Loucy (cell line): ENCODE measurements around the gene SLC38A10.

Experiments used
- H2AFZ ChIP-seq: fragments of 200-600 bp; sonication (generic); 2 replicates; pipeline ENCODE4 v1.6.0; 2016; ENCODE audit warnings: antibody characterized with exemption, mild to moderate bottlenecking, low read length, moderate library complexity
- H3F3A ChIP-seq: fragments of 200-600 bp; 2 replicates; pipeline ENCODE4 v1.6.0; 2016; ENCODE audit warnings: antibody characterized with exemption, low read depth, mild to moderate bottlenecking
- H3K27me3 ChIP-seq: fragments of 200-600 bp; sonication (generic); 2 replicates; pipeline ENCODE4 v1.6.1; 2014; ENCODE audit warnings: low read length, mild to moderate bottlenecking; ENCODE audit not compliant: insufficient read depth, poor library complexity, severe bottlenecking
- H3K36me3 ChIP-seq: fragments of 200-600 bp; sonication (generic); 2 replicates; pipeline ENCODE4 v1.6.1; 2016; ENCODE audit warnings: low read length; ENCODE audit not compliant: insufficient read depth
- H3K4me1 ChIP-seq: fragments of 200-600 bp; sonication (generic); 2 replicates; pipeline ENCODE4 v1.5.1; 2014; ENCODE audit warnings: low read length, mild to moderate bottlenecking; ENCODE audit not compliant: insufficient read depth, poor library complexity, severe bottlenecking
- H3K4me2 ChIP-seq: fragments of 200-600 bp; sonication (generic); 2 replicates; pipeline ENCODE4 v1.6.0; 2014; ENCODE audit warnings: antibody characterized with exemption, low read length, low read depth, mild to moderate bottlenecking; ENCODE audit not compliant: poor library complexity, severe bottlenecking
- H3K4me3 ChIP-seq: fragments of 200-600 bp; sonication (generic); 2 replicates; pipeline ENCODE4 v1.5.1; 2014; ENCODE audit warnings: low read length, mild to moderate bottlenecking, mixed read lengths; ENCODE audit not compliant: poor library complexity, severe bottlenecking
- H3K79me2 ChIP-seq: fragments of 200-600 bp; sonication (generic); 2 replicates; pipeline ENCODE4 v1.6.1; 2014; ENCODE audit warnings: low read length; ENCODE audit not compliant: insufficient read depth
- H3K9ac ChIP-seq: fragments of 200-600 bp; sonication (generic); 2 replicates; pipeline ENCODE4 v1.6.0; 2014; ENCODE audit warnings: mild to moderate bottlenecking, low read depth, low read length, moderate library complexity; ENCODE audit not compliant: poor library complexity, severe bottlenecking
- H3K9me2 ChIP-seq: fragments of 200-600 bp; sonication (generic); replicated peaks from 2 replicates; pipeline ENCODE4 v1.6.1; 2016; ENCODE audit warnings: low read depth, low read length, mixed read lengths
- H3K9me3 ChIP-seq: fragments of 200-600 bp; sonication (generic); 2 replicates; pipeline ENCODE4 v1.6.1; 2014; ENCODE audit warnings: mild to moderate bottlenecking, antibody characterized with exemption, low read length, low read depth; ENCODE audit not compliant: insufficient read depth
- H4K20me1 ChIP-seq: fragments of 200-600 bp; sonication (generic); 2 replicates; pipeline ENCODE4 v1.6.0; 2014; ENCODE audit warnings: antibody characterized with exemption, low read length, mild to moderate bottlenecking; ENCODE audit not compliant: insufficient read depth, poor library complexity, severe bottlenecking
- EZH2phosphoT487 ChIP-seq: fragments of 200-600 bp; IDR thresholded peaks from 2 replicates; pipeline ENCODE4 v1.6.1; 2018; ENCODE audit warnings: antibody characterized with exemption, mild to moderate bottlenecking, moderate library complexity, borderline replicate concordance
- TF ChIP-seq, protein P1 (sequence below): fragments of 200-600 bp; sonication (generic); conservative IDR thresholded peaks from 2 replicates; pipeline ENCODE4 v1.5.1; 2014; ENCODE audit warnings: mild to moderate bottlenecking, antibody characterized with exemption, low read length

SLC38A10 gene

DNA sequence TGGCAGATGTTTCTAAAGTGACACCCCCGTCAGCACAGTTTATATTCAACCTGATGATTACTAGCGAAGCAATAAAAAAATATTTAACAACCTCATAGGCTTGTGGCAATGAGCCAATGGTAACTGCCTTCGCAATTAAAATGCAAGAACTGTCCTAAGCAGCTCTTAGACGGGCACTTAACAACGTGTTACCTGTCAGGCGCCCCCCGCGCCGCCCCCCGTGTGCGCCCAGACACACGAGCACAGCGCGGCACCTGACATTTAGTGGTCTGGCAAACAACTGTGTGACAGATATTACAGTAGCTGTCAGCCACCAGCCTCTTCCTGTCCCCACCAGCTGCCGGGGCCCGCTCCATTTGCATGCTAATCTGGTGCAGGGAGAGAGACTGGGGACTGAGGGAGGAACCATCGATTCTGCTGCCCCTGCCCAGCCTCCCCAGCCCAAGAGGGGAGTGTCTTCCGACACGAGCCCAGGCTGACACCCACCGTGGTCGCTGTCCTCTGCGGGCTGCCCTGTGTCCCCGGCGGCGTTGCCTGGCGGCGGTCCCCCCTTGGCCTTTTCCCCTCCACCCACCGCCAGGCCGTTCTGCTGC lies 43.3 kb downstream of the SLC38A10 start:
- H3K9me2 ChIP-seq, result no peaks in the 10 kb centered on the region
- H3K79me2 ChIP-seq, result peaks cover 9% of the 10 kb centered on the region; the same call in 1 of the 2 replicates
- no peak for TF ChIP-seq EZH2phosphoT487
- TF ChIP-seq, protein P1, sequence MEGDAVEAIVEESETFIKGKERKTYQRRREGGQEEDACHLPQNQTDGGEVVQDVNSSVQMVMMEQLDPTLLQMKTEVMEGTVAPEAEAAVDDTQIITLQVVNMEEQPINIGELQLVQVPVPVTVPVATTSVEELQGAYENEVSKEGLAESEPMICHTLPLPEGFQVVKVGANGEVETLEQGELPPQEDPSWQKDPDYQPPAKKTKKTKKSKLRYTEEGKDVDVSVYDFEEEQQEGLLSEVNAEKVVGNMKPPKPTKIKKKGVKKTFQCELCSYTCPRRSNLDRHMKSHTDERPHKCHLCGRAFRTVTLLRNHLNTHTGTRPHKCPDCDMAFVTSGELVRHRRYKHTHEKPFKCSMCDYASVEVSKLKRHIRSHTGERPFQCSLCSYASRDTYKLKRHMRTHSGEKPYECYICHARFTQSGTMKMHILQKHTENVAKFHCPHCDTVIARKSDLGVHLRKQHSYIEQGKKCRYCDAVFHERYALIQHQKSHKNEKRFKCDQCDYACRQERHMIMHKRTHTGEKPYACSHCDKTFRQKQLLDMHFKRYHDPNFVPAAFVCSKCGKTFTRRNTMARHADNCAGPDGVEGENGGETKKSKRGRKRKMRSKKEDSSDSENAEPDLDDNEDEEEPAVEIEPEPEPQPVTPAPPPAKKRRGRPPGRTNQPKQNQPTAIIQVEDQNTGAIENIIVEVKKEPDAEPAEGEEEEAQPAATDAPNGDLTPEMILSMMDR, result no peak
- no peak overlapping the region for H3K9ac ChIP-seq
- H3F3A ChIP-seq, result no peaks in the 10 kb centered on the region
- peaks cover 17% of the 10 kb centered on the region; the same call in 1 of the 2 replicates for H3K36me3 ChIP-seq
- peaks cover 4% of the 10 kb centered on the region for H3K4me1 ChIP-seq
- no peaks in the 10 kb centered on the region for H3K9me3 ChIP-seq
- no peaks in the 10 kb centered on the region for H4K20me1 ChIP-seq
- no peak overlapping the region for H2AFZ ChIP-seq
- peak overlapping the region; percentile 22 for H3K4me2 ChIP-seq
- H3K27me3 ChIP-seq, result no peaks in the 10 kb centered on the region
- H3K4me3 ChIP-seq, result peak overlapping the region; percentile 40

DNA sequence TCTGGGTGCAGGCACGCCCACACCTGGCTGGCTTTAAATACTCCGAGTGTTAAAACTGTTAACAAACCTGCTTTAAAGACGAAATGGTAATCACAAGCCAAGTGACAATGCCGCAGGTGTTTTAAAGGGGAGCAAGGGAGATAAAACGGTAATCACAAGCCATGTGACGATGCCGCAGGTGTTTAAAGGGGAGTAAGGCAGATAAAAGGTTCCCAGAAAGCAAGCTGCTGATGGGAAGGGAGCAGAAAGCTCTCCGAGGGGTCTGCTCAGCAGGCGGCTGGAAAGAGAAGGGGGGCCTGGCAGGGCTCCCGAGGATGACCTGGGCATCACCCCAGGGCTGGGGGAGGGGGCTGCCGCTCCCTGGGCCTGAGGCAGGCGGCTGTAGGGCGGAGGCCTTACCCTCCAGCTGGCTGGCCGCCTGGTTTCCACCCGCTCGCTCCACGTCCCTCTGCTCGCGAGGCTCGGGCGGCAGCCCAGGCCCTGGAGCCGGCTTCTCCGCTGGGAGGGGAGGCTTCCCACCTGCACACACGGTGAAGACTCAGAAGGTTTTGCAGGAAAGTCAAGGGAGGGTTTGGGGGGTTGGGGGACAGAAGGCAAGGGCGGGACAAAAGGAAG lies 43.9 kb downstream of the SLC38A10 start:
- H4K20me1 ChIP-seq, result no peaks in the 10 kb centered on the region
- H3K27me3 ChIP-seq, result no peaks in the 10 kb centered on the region
- peaks cover 4% of the 10 kb centered on the region for H3K4me1 ChIP-seq
- peak overlapping the region; percentile 40 for H3K4me3 ChIP-seq
- TF ChIP-seq EZH2phosphoT487, result no peak
- TF ChIP-seq, protein P1, result no peak
- H3K9me2 ChIP-seq, result no peaks in the 10 kb centered on the region
- H3K36me3 ChIP-seq, result peaks cover 17% of the 10 kb centered on the region; the same call in 1 of the 2 replicates
- no peak overlapping the region for H3K9ac ChIP-seq
- peaks cover 9% of the 10 kb centered on the region; the same call in 1 of the 2 replicates for H3K79me2 ChIP-seq
- no peaks in the 10 kb centered on the region for H3F3A ChIP-seq
- H3K4me2 ChIP-seq, result no peak overlapping the region
- H2AFZ ChIP-seq, result no peak overlapping the region
- H3K9me3 ChIP-seq, result no peaks in the 10 kb centered on the region

DNA sequence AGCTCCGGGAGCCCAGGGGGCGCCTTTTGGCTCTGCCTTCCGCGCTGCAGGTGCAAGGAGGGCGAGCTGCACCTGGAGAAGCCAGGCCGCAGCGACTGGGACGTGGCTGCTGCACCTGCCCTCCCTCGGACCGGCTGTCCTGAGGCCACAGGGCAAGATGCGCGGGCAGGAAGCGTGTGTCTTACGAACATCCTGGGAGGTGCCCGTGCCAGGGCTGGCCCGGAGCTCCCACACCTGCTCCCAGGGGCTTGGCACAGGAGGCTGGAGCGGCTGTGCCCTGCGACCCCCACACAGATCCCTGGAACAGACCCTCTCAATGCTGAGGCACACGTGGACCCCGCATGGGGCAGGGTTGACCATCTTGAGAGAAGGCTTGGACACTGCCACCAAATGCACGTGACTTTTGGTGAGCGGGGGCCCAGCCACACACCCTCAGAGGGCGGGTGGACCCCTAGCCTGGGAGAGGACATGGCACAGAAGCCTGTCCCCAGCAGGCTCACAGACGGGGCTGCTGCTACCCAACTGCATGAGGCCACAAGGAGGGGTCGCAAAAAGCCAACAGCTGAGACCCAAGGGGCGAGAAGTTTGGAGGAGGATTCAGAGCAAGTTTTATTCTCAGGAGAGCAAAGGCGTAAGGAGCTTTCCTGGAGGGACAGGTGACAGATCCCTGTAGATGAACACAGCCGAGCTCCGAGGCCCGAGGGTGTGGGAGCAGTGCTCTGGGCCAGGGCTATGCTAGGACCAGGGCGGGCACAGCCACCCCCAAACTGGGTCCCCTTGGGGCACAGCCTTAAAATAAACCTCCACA lies 44.6 kb downstream of the SLC38A10 start:
- peaks cover 4% of the 10 kb centered on the region for H3K4me1 ChIP-seq
- H4K20me1 ChIP-seq, result no peaks in the 10 kb centered on the region
- peak overlapping the region; percentile 40 for H3K4me3 ChIP-seq
- no peaks in the 10 kb centered on the region for H3K27me3 ChIP-seq
- H3K4me2 ChIP-seq, result no peak overlapping the region
- H3K36me3 ChIP-seq, result peaks cover 17% of the 10 kb centered on the region; the same call in 1 of the 2 replicates
- no peaks in the 10 kb centered on the region for H3K9me2 ChIP-seq
- H3K9me3 ChIP-seq, result no peaks in the 10 kb centered on the region
- no peak overlapping the region for H2AFZ ChIP-seq
- no peaks in the 10 kb centered on the region for H3F3A ChIP-seq
- TF ChIP-seq EZH2phosphoT487, result no peak
- TF ChIP-seq, protein P1, result no peak
- peaks cover 9% of the 10 kb centered on the region; the same call in 1 of the 2 replicates for H3K79me2 ChIP-seq
- H3K9ac ChIP-seq, result no peak overlapping the region
